H9 (cell line): Measurements from ENCODE around the gene DUSP11. TPM values are rescaled to one million over a fixed set of nuclear protein-coding genes. Genes with fewer than 3 reads are reported as not detected.

Source experiments
- DNase-seq: peaks from one replicate; pipeline ENCODE4 v3.0.0-alpha.2; 2017
- H2AFZ ChIP-seq: one replicate; pipeline ENCODE4 v1.6.1; 2013; ENCODE audit warnings: mild to moderate bottlenecking, low read length, control low read depth, moderate library complexity
- H2AK5ac ChIP-seq: 2 replicates; pipeline ENCODE4 v1.6.1; 2013; ENCODE audit warnings: low read length, control low read depth, mixed read lengths; ENCODE audit not compliant: insufficient read length
- H2BK120ac ChIP-seq: one replicate; pipeline ENCODE4 v1.6.1; 2013; ENCODE audit warnings: low read depth, mild to moderate bottlenecking, low read length, control low read depth, inconsistent platforms; ENCODE audit not compliant: poor library complexity, severe bottlenecking
- H2BK12ac ChIP-seq: 2 replicates; pipeline ENCODE4 v1.6.1; 2013; ENCODE audit warnings: low read length, control low read depth, mixed read lengths, low read depth; ENCODE audit not compliant: insufficient read length
- H2BK15ac ChIP-seq: 2 replicates; pipeline ENCODE4 v1.6.1; 2013; ENCODE audit warnings: low read depth, low read length, control low read depth
- H2BK20ac ChIP-seq: one replicate; pipeline ENCODE4 v1.6.1; 2013; ENCODE audit warnings: low read depth, mild to moderate bottlenecking, low read length, control low read depth, inconsistent platforms; ENCODE audit not compliant: poor library complexity, severe bottlenecking
- H2BK5ac ChIP-seq: 2 replicates; pipeline ENCODE4 v1.6.1; 2013; ENCODE audit warnings: low read length, control low read depth, mixed read lengths; ENCODE audit not compliant: insufficient read length
- H3K14ac ChIP-seq: 2 replicates; pipeline ENCODE4 v1.6.1; 2013; ENCODE audit warnings: low read length, control low read depth; ENCODE audit not compliant: insufficient read depth
- H3K18ac ChIP-seq: 2 replicates; pipeline ENCODE4 v1.6.1; 2013; ENCODE audit warnings: low read depth, mild to moderate bottlenecking, mixed read lengths, low read length, control low read depth; ENCODE audit not compliant: insufficient read length
- H3K23ac ChIP-seq: 2 replicates; pipeline ENCODE4 v1.6.1; 2013; ENCODE audit warnings: low read length, control low read depth, mixed read lengths, low read depth; ENCODE audit not compliant: insufficient read length
- H3K23me2 ChIP-seq: 2 replicates; pipeline ENCODE4 v1.6.1; 2013; ENCODE audit warnings: low read depth, mild to moderate bottlenecking, mixed read lengths, low read length, control low read depth; ENCODE audit not compliant: insufficient read length, poor library complexity, severe bottlenecking
- H3K27ac ChIP-seq: 2 replicates; pipeline ENCODE4 v1.5.1; 2013; ENCODE audit warnings: low read length, control low read depth, mixed read lengths, low read depth; ENCODE audit not compliant: insufficient read length
- H3K27me3 ChIP-seq: 2 replicates; pipeline ENCODE4 v1.6.1; 2013; ENCODE audit warnings: low read length, control low read depth, inconsistent platforms; ENCODE audit not compliant: insufficient read depth
- H3K4ac ChIP-seq: 2 replicates; pipeline ENCODE4 v1.6.1; 2013; ENCODE audit warnings: low read depth, mild to moderate bottlenecking, control low read depth, inconsistent platforms, low read length, moderate library complexity
- H3K4me1 ChIP-seq: 2 replicates; pipeline ENCODE4 v1.6.1; 2013; ENCODE audit warnings: low read length, control low read depth, inconsistent platforms; ENCODE audit not compliant: insufficient read depth
- H3K4me2 ChIP-seq: 2 replicates; pipeline ENCODE4 v1.6.1; 2013; ENCODE audit warnings: low read length, control low read depth, mixed read lengths; ENCODE audit not compliant: insufficient read length, insufficient read depth
- H3K56ac ChIP-seq: 2 replicates; pipeline ENCODE4 v1.6.1; 2013; ENCODE audit warnings: low read depth, mild to moderate bottlenecking, mixed read lengths, low read length, control low read depth; ENCODE audit not compliant: insufficient read length
- H3K79me1 ChIP-seq: 2 replicates; pipeline ENCODE4 v1.6.1; 2013; ENCODE audit warnings: low read depth, mild to moderate bottlenecking, moderate library complexity, low read length, control low read depth, inconsistent platforms; ENCODE audit not compliant: insufficient read depth, poor library complexity, severe bottlenecking
- H3K79me2 ChIP-seq: 2 replicates; pipeline ENCODE4 v1.6.1; 2013; ENCODE audit warnings: low read length, control low read depth, inconsistent platforms; ENCODE audit not compliant: insufficient read depth
- H3K9ac ChIP-seq: 2 replicates; pipeline ENCODE4 v1.6.1; 2013; ENCODE audit warnings: low read length, control low read depth, mixed read lengths; ENCODE audit not compliant: insufficient read length; ENCODE audit errors: extremely low read depth
- H3K9me3 ChIP-seq: one replicate; pipeline ENCODE4 v1.6.1; 2013; ENCODE audit warnings: low read depth, low read length, inconsistent platforms; ENCODE audit not compliant: control insufficient read depth
- H3T11ph ChIP-seq: one replicate; pipeline ENCODE4 v1.6.1; 2013; ENCODE audit warnings: mild to moderate bottlenecking, low read length, control low read depth, inconsistent platforms
- H4K20me1 ChIP-seq: one replicate; pipeline ENCODE4 v1.6.1; 2013; ENCODE audit not compliant: control insufficient read depth, insufficient read length, insufficient read depth
- H4K5ac ChIP-seq: 2 replicates; pipeline ENCODE4 v1.6.1; 2013; ENCODE audit warnings: low read depth, mild to moderate bottlenecking, mixed read lengths, low read length, control low read depth; ENCODE audit not compliant: insufficient read length
- H4K8ac ChIP-seq: replicated peaks from 2 replicates; pipeline ENCODE4 v1.6.1; 2013; ENCODE audit warnings: low read length, control low read depth, mixed read lengths, low read depth; ENCODE audit not compliant: insufficient read length
- H4K91ac ChIP-seq: 2 replicates; pipeline ENCODE4 v1.6.1; 2013; ENCODE audit warnings: low read depth, mild to moderate bottlenecking, moderate library complexity, mixed read lengths, low read length, control low read depth; ENCODE audit not compliant: insufficient read length
- H3K27ac Mint-ChIP-seq, 3 experiments: 2 replicates in 2 of 3; 3 replicates in 1 of 3; pipeline ENCODE4 v1.8.0; 2020 to 2021; ENCODE audit warnings: mixed read lengths in 3 of 3, mild to moderate bottlenecking in 1 of 3, moderate library complexity in 1 of 3
- H3K27me3 Mint-ChIP-seq: 2 replicates; pipeline ENCODE4 v1.8.0; 2021; ENCODE audit warnings: low read depth, mild to moderate bottlenecking, moderate library complexity, mixed read lengths
- H3K36me3 Mint-ChIP-seq, 3 experiments: 2 replicates in 2 of 3; 3 replicates in 1 of 3; pipeline ENCODE4 v1.8.0; 2020 to 2021; ENCODE audit warnings: low read depth in 3 of 3, mixed read lengths in 3 of 3; ENCODE audit not compliant: insufficient read depth in 1 of 3
- H3K4me1 Mint-ChIP-seq, 2 experiments: 2 replicates each; pipeline ENCODE4 v1.8.0; 2020; ENCODE audit warnings: mixed read lengths in 2 of 2
- H3K4me3 Mint-ChIP-seq, 2 experiments: 2 replicates in 1 of 2; 3 replicates in 1 of 2; pipeline ENCODE4 v1.8.0; 2020 to 2021; ENCODE audit warnings: mild to moderate bottlenecking in 2 of 2, mixed read lengths in 2 of 2, moderate library complexity in 1 of 2
- H3K9me3 Mint-ChIP-seq, 2 experiments: 2 replicates in 1 of 2; 3 replicates in 1 of 2; pipeline ENCODE4 v1.8.0; 2020; ENCODE audit warnings: mild to moderate bottlenecking in 2 of 2, mixed read lengths in 2 of 2, moderate library complexity in 1 of 2
- CTCF ChIP-seq: fragments of 200-600 bp; sonication (generic); conservative IDR thresholded peaks from 3 replicates; pipeline ENCODE4 v1.8.0; 2021; ENCODE audit warnings: antibody characterized with exemption, mild to moderate bottlenecking
- WGBS: extraction: QIAGEN DNeasy Blood & Tissue Kit; methylation state at CpG from one replicate; pipeline ENCODE4 v1.1.7; 2013; ENCODE audit warnings: missing lambda C conversion rate, low lambda C conversion rate, mixed read lengths; ENCODE audit not compliant: insufficient read length; ENCODE audit errors: extremely low coverage; 5-methylcytosine and 5-hydroxymethylcytosine counted together
- total RNA-seq: library from RNA; stranded (reverse); gene quantifications from 2 replicates; pipeline ENCODE4 v1.2.1, GENCODE V29; 2021

Gene DUSP11
- total RNA-seq, 1 experiment from 2014 or later, result 21.4 TPM

GRCh38 chr2:73766349-73766748, 13.6 kb downstream of the DUSP11 start:
- no peaks in the 10 kb centered on the region for H3K27me3 Mint-ChIP-seq
- no peak for TF ChIP-seq CTCF
- Histone ChIP-seq H3K79me2 (no peaks in the 10 kb centered on the region; the same call in 1 of the 2 replicates), H3K23me2 (no peaks in the 10 kb centered on the region), H3K14ac (no peak overlapping the region), H2BK12ac (no peak overlapping the region), H3K4me1 (no peaks in the 10 kb centered on the region), H4K20me1 (no peaks in the 10 kb centered on the region), H3K4me2 (no peak overlapping the region), H2BK20ac (no peak overlapping the region), H2AFZ (no peak overlapping the region), H2AK5ac (no peak overlapping the region), H2BK120ac (no peak overlapping the region), H4K91ac (no peak overlapping the region), H3T11ph (no peak overlapping the region), H3K56ac (no peak overlapping the region), H3K4ac (no peak overlapping the region), H2BK5ac (no peak overlapping the region), H3K79me1 (no peaks in the 10 kb centered on the region), H3K18ac (no peak overlapping the region), H3K23ac (no peak overlapping the region), H3K9ac (no peak overlapping the region), H3K27ac (no peak overlapping the region), H3K9me3 (no peaks in the 10 kb centered on the region), H2BK15ac (no peak overlapping the region), H3K27me3 (no peaks in the 10 kb centered on the region), H4K8ac (no peak overlapping the region), H4K5ac (no peak overlapping the region)
- H3K27ac Mint-ChIP-seq, result no peak overlapping the region
- WGBS, result no CpG with 5 or more reads among the region's 1 CpG
- no peak overlapping the region for H3K4me3 Mint-ChIP-seq
- H3K4me1 Mint-ChIP-seq, result no peaks in the 10 kb centered on the region
- peaks cover 21 to 76% (median 60%) of the 10 kb centered on the region in 3 experiments; a peak in 6 of 7 replicates for H3K36me3 Mint-ChIP-seq
- DNase-seq, result no peak
- H3K9me3 Mint-ChIP-seq, result no peaks in the 10 kb centered on the region
